Fibroblast of lung (primary cell): ENCODE data around the gene LXN. TPM values are rescaled to one million over a fixed set of nuclear protein-coding genes. Genes with fewer than 3 reads are reported as not detected.
"Not testable (repeated sequence)": the region's sequence is repeated elsewhere in the genome, so short reads cannot be mapped to it uniquely, and the experiment has no call there.

Source experiments
- DNase-seq, 2 donors: peaks; one replicate each; pipeline versions ENCODE4 v3.0.0 to v3.0.0-alpha.2; 2010; ENCODE audit warnings: low read depth in 2 of 2
- H2AFZ ChIP-seq: 2 replicates; pipeline ENCODE4 v1.5.1; 2012; ENCODE audit warnings: low read length, control low read depth, inconsistent platforms
- H3K27ac ChIP-seq: 2 replicates; pipeline ENCODE4 v1.5.1; 2011; ENCODE audit warnings: low read length, control low read depth; ENCODE audit not compliant: insufficient read depth
- H3K27me3 ChIP-seq: 2 replicates; pipeline ENCODE4 v1.5.1; 2011; ENCODE audit warnings: mild to moderate bottlenecking, low read length; ENCODE audit not compliant: control insufficient read depth, insufficient read depth
- H3K36me3 ChIP-seq: 2 replicates; pipeline ENCODE4 v1.5.1; 2011; ENCODE audit warnings: low read length; ENCODE audit not compliant: control insufficient read depth, insufficient read depth
- H3K4me1 ChIP-seq: 2 replicates; pipeline ENCODE4 v1.5.1; 2011; ENCODE audit warnings: low read length; ENCODE audit not compliant: control insufficient read depth, insufficient read depth; ENCODE audit errors: extremely low read depth
- H3K4me2 ChIP-seq: 2 replicates; pipeline ENCODE4 v1.5.1; 2011; ENCODE audit warnings: low read length, control low read depth; ENCODE audit not compliant: insufficient read depth; ENCODE audit errors: extremely low read depth
- H3K4me3 ChIP-seq, 4 experiments: fragments of 200-600 bp in 1 of 4; sonication (generic) in 1 of 4; replicated peaks in 1 of 4; 2 replicates each; pipeline ENCODE4 v1.5.1; 2011 to 2016; ENCODE audit warnings: low read length in 4 of 4, low read depth in 3 of 4, mild to moderate bottlenecking in 3 of 4, control low read depth in 2 of 4, inconsistent platforms in 1 of 4, mixed read lengths in 1 of 4; ENCODE audit not compliant: insufficient read depth in 1 of 4; ENCODE audit errors: control extremely low read depth in 1 of 4
- H3K79me2 ChIP-seq: 2 replicates; pipeline ENCODE4 v1.5.1; 2012; ENCODE audit warnings: mild to moderate bottlenecking, low read length, inconsistent platforms; ENCODE audit not compliant: control insufficient read depth, insufficient read depth
- H3K9ac ChIP-seq: 2 replicates; pipeline ENCODE4 v1.5.1; 2011; ENCODE audit warnings: mild to moderate bottlenecking, low read length, control low read depth; ENCODE audit not compliant: insufficient read depth
- H3K9me3 ChIP-seq: 2 replicates; pipeline ENCODE4 v1.5.1; 2012; ENCODE audit warnings: low read depth, low read length; ENCODE audit not compliant: control insufficient read depth, insufficient read depth
- H4K20me1 ChIP-seq: 2 replicates; pipeline ENCODE4 v1.5.1; 2011; ENCODE audit warnings: low read length; ENCODE audit not compliant: control insufficient read depth, insufficient read depth; ENCODE audit errors: extremely low read depth
- CTCF ChIP-seq, 2 donors: IDR thresholded peaks in 1 of 2; conservative IDR thresholded peaks in 1 of 2; 1 replicate in 1 of 2; 2 replicates in 1 of 2; pipeline ENCODE4 v1.5.1; 2011 to 2012; ENCODE audit warnings: low read length in 2 of 2, control low read depth in 1 of 2, inconsistent platforms in 1 of 2, low read depth in 1 of 2, mild to moderate bottlenecking in 1 of 2
- EZH2 ChIP-seq: IDR thresholded peaks from 2 replicates; pipeline ENCODE4 v1.5.1; 2012; ENCODE audit warnings: low read length, control low read depth, mild to moderate bottlenecking; ENCODE audit errors: missing control alignments
- polyA plus RNA-seq, 2 donors: library from polyadenylated mRNA; depleted of rRNA in 1 of 2; stranded (reverse) in 1 of 2; unstranded in 1 of 2; fragments of >200 nt; gene quantifications; 2 replicates each; pipeline ENCODE4 v1.2.1, GENCODE V29; 2011 to 2012; ENCODE audit warnings: missing spikeins in 1 of 2
- total RNA-seq: library from RNA; depleted of rRNA; stranded (reverse); fragments of >200 nt; gene quantifications from 2 replicates; pipeline ENCODE4 v1.2.1, GENCODE V29; 2014

Gene LXN
- total and polyA plus RNA-seq, 2 donors (not counting 1 experiment from before 2014, with no cell fraction given): 162 to 168 TPM

GRCh38 chr3:158700559-158700958 lies 28.1 kb upstream of the LXN start:
- H3K9me3 ChIP-seq: no peaks in the 10 kb centered on the region
- peaks cover 28% of the 10 kb centered on the region for H3K4me1 ChIP-seq
- no peaks in the 10 kb centered on the region for H3K27me3 ChIP-seq
- H3K4me3 ChIP-seq: no peak overlapping the region
- H3K4me2 ChIP-seq: no peak overlapping the region
- H3K36me3 ChIP-seq: no peaks in the 10 kb centered on the region
- TF ChIP-seq CTCF (conservative IDR thresholded peaks at IDR 0.05 in 1 of 2, IDR thresholded peaks at IDR 0.05 in 1 of 2; ENCODE audit: low read depth in 1 of 2, low read length in 2 of 2) (no peak), EZH2 (no peak)
- no peaks in the 10 kb centered on the region for H4K20me1 ChIP-seq
- DNase-seq: no peak
- no peak overlapping the region for H3K27ac ChIP-seq
- no peak overlapping the region for H2AFZ ChIP-seq
- H3K9ac ChIP-seq: no peak overlapping the region
- H3K79me2 ChIP-seq: no peaks in the 10 kb centered on the region

- Histone ChIP-seq H3K4me2 (no peak overlapping the region), H3K4me1 (peaks cover 11% of the 10 kb centered on the region), H3K79me2 (no peaks in the 10 kb centered on the region), H3K27me3 (no peaks in the 10 kb centered on the region), H3K4me3 (no peak overlapping the region), H3K9ac (no peak overlapping the region), H3K9me3 (no peaks in the 10 kb centered on the region), H3K27ac (no peak overlapping the region), H2AFZ (no peak overlapping the region), H3K36me3 (no peaks in the 10 kb centered on the region), H4K20me1 (no peaks in the 10 kb centered on the region)
- no peak for TF ChIP-seq EZH2
- no peak for TF ChIP-seq CTCF (conservative IDR thresholded peaks at IDR 0.05 in 1 of 2, IDR thresholded peaks at IDR 0.05 in 1 of 2; ENCODE audit: low read depth in 1 of 2, low read length in 2 of 2)
- peak; percentile 39 to 81 for DNase-seq
These were observed 24.2 kb upstream of the LXN start for GRCh38 chr3:158696618-158697017.

GRCh38 chr3:158693866-158694456 lies 21.5 kb upstream of the LXN start:
- H3K27me3 ChIP-seq, H4K20me1 ChIP-seq, H2AFZ ChIP-seq, DNase-seq, H3K36me3 ChIP-seq, H3K4me2 ChIP-seq, H3K79me2 ChIP-seq, H3K9me3 ChIP-seq, H3K27ac ChIP-seq, H3K4me3 ChIP-seq, H3K9ac ChIP-seq, H3K4me1 ChIP-seq: not testable (repeated sequence)
